Stimulated activated CD4-positive, alpha-beta T cell treated with anti-CD3 and anti-CD28 coated beads, TNF-alpha, amount 100 ng/mL, for 4 hours (primary cell): ENCODE measurements around the gene PRR35.

Experiments used
- DNase-seq, 3 experiments: peaks; one replicate each; pipeline ENCODE4 v3.0.0-alpha.2; 2020; ENCODE audit warnings: low read depth in 3 of 3

PRR35 gene

GRCh38 chr16:580141-580945, 20.1 kb downstream of the PRR35 start:
- DNase-seq = no peak

- DNase-seq = no peak
These were observed 20.8 kb downstream of the PRR35 start for GRCh38 chr16:580946-581498.

- DNase-seq = no peak
These were observed 22.0 kb downstream of the PRR35 start for GRCh38 chr16:582218-582613.

- no peak for DNase-seq
These were observed 22.6 kb downstream of the PRR35 start for GRCh38 chr16:582614-583331.

GRCh38 chr16:583470-583814, 23.2 kb downstream of the PRR35 start:
- no peak for DNase-seq

- no peak for DNase-seq
These were observed 23.8 kb downstream of the PRR35 start for GRCh38 chr16:583815-584591.

GRCh38 chr16:585351-585750, 25.2 kb downstream of the PRR35 start:
- DNase-seq = no peak

GRCh38 chr16:586047-586644, 26.0 kb downstream of the PRR35 start:
- no peak for DNase-seq

GRCh38 chr16:586645-587590, 26.7 kb downstream of the PRR35 start:
- no peak for DNase-seq

- peak in 1 of 3 experiments; percentile 43 for DNase-seq
These were observed 28.4 kb downstream of the PRR35 start for GRCh38 chr16:588639-588888.

GRCh38 chr16:588889-589657, 28.9 kb downstream of the PRR35 start:
- DNase-seq = peak; percentile 95 to 100 (median 96)

GRCh38 chr16:589658-590187, 29.5 kb downstream of the PRR35 start, which contains the start of gene RAB40C:
Gene RAB40C, plus strand, starts transcription at chr16:590066. Its CDS starts 226 bp downstream, at chr16:590292.
- peak; percentile 98 to 99 (median 99) for DNase-seq

GRCh38 chr16:590188-590814, 30.1 kb downstream of the PRR35 start:
- no peak for DNase-seq

- no peak for DNase-seq
These were observed 30.6 kb downstream of the PRR35 start for GRCh38 chr16:590815-591200.

- no peak for DNase-seq
These were observed 31.0 kb downstream of the PRR35 start for GRCh38 chr16:591231-591630.

GRCh38 chr16:591892-592517, 31.8 kb downstream of the PRR35 start:
- no peak for DNase-seq

GRCh38 chr16:592518-593306, 32.5 kb downstream of the PRR35 start:
- DNase-seq = no peak

GRCh38 chr16:593406-593805, 33.2 kb downstream of the PRR35 start:
- no peak for DNase-seq
